ENCODE measurements around the gene GCFC2.

DNA sequence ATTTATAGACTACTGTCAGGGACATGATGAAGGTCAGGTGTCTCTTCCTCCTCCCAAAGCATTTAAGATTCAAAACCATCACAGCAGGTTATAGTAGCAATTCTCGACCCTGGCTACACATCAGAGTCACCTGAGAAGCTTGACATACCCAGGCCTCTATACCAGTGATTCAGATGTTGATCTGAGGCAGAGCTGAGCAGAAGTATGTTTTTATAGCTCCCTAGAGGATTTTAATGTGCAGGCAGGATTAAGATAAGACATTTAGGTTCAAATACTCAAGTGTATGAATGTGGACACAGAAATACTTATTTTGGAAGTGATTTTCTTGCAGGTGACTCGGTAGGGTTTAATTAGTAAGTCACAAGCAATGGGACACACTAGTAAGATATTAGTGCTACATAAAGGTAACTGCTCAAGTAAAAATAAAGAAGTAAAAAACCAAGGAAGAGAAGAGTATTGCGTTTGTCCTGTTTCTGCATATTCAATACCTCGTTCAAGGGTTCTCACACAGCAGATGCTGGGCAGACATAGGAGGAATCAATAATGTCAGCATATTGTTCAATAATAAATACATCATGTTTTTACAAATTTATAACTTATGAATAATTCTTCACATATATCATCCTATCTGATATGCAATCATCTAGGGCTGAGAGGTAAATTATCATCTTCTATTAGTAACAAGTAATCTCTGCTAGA, 7.0 kb downstream of the GCFC2 start:
- TF ChIP-seq, protein P1, sequence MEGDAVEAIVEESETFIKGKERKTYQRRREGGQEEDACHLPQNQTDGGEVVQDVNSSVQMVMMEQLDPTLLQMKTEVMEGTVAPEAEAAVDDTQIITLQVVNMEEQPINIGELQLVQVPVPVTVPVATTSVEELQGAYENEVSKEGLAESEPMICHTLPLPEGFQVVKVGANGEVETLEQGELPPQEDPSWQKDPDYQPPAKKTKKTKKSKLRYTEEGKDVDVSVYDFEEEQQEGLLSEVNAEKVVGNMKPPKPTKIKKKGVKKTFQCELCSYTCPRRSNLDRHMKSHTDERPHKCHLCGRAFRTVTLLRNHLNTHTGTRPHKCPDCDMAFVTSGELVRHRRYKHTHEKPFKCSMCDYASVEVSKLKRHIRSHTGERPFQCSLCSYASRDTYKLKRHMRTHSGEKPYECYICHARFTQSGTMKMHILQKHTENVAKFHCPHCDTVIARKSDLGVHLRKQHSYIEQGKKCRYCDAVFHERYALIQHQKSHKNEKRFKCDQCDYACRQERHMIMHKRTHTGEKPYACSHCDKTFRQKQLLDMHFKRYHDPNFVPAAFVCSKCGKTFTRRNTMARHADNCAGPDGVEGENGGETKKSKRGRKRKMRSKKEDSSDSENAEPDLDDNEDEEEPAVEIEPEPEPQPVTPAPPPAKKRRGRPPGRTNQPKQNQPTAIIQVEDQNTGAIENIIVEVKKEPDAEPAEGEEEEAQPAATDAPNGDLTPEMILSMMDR (IDR thresholded peaks at IDR 0.05): no peak
- TF ChIP-seq POLR2A (IDR thresholded peaks at IDR 0.05) (no peak), POLR2AphosphoS5 (IDR thresholded peaks at IDR 0.05) (no peak)

All from gastroesophageal sphincter (tissue), 3 donors.